Activated CD4-positive, alpha-beta memory T cell treated with anti-CD3 and anti-CD28 coated beads, Interleukin-2, amount 10 ng/mL, durations not matched to agents 7 days and 5 days (primary cell): ENCODE data around the gene CARHSP1. TPM values are rescaled to one million over a fixed set of nuclear protein-coding genes. Genes with fewer than 3 reads are reported as not detected.

ENCODE experiments used
- CTCF ChIA-PET: fragments of 350-600 bp; sonication (Branson Sonifier 250); formaldehyde crosslinking; loops from one replicate; lab custom pipeline; 2021; ENCODE audit warnings: antibody characterized with exemption, inconsistent platforms; lab: Charles Lee
- POLR2A ChIA-PET: fragments of 350-600 bp; sonication (Branson Sonifier 250); formaldehyde crosslinking; loops from one replicate; lab custom pipeline; 2021; ENCODE audit warnings: antibody characterized with exemption; lab: Charles Lee
- DNase-seq: peaks from one replicate; pipeline ENCODE4 v3.0.0-alpha.2; 2020
- H3K27ac Mint-ChIP-seq: one replicate; pipeline ENCODE4 v1.8.0; 2021; ENCODE audit warnings: mild to moderate bottlenecking, mixed read lengths
- H3K27me3 Mint-ChIP-seq: one replicate; pipeline ENCODE4 v1.8.0; 2021; ENCODE audit warnings: mixed read lengths
- H3K36me3 Mint-ChIP-seq: one replicate; pipeline ENCODE4 v1.8.0; 2021; ENCODE audit warnings: low read depth, mixed read lengths
- H3K4me1 Mint-ChIP-seq: one replicate; pipeline ENCODE4 v1.8.0; 2021; ENCODE audit warnings: mixed read lengths
- H3K4me3 Mint-ChIP-seq: one replicate; pipeline ENCODE4 v1.8.0; 2021; ENCODE audit warnings: mild to moderate bottlenecking, mixed read lengths
- H3K9me3 Mint-ChIP-seq: one replicate; pipeline ENCODE4 v1.8.0; 2021; ENCODE audit warnings: mixed read lengths
- total RNA-seq, 2 experiments: library from RNA; stranded (reverse); gene quantifications; one replicate each; pipeline ENCODE4 v1.2.3, GENCODE V29; 2021

The CARHSP1 gene
- total RNA-seq, 2 experiments from 2014 or later: 168 to 179 TPM

- no peak overlapping the region for H3K27ac Mint-ChIP-seq
- peaks cover 59% of the 10 kb centered on the region for H3K36me3 Mint-ChIP-seq
- ChIA-PET POLR2A (interaction anchor here (1.0 to 1.3 kb wide), 2 partner anchors 31 to 37 kb away, joined by 3 to 4 read pairs; partner anchors contain the start of gene CARHSP1), CTCF (interaction anchor here (1.1 kb wide), 1 partner anchor 20 kb away, joined by 3 read pairs; no protein-coding TSS in a partner anchor)
- no peaks in the 10 kb centered on the region for H3K27me3 Mint-ChIP-seq
- H3K9me3 Mint-ChIP-seq: no peaks in the 10 kb centered on the region
- peaks cover 29% of the 10 kb centered on the region for H3K4me1 Mint-ChIP-seq
- H3K4me3 Mint-ChIP-seq: no peak overlapping the region
- no peak for DNase-seq
Observed at GRCh38 chr16:8831450-8831849, 37.4 kb downstream of the CARHSP1 start.

DNA sequence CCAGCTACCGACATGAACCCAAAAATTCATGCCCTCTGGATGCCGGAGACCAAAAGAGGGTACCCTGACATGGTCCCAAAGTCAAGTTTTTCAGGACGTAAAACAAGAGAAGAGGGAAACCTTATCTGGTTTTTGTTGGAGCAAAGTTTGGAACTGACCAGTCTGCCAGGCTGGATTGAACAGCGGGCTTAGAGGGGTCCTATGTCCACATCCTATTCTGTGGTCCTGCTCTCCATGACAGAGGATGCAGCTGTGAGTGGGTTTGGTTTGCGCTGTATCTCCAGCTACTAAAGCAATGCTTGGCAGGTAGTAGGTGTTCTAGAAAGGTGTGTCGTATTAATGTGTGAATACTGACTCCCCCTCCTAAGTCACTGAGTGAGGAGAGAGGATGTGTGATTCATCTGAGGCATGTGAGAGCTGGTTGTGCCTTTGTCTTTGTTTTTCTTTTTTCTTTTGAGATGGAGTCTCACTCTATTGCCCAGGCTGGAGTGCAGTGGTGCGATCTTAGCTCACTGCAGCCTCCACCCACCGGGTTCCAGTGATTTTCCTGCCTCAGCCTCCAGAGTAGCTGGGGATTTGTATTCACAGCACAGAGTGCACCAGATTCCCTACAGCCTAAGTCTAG is 40.2 kb downstream of the CARHSP1 start:
- peaks cover 69% of the 10 kb centered on the region for H3K36me3 Mint-ChIP-seq
- DNase-seq: no peak
- POLR2A ChIA-PET: interaction anchor here (1.1 to 1.4 kb wide), 3 partner anchors 11 to 40 kb away, joined by 3 to 7 read pairs (median 4); partner anchors contain the start of gene CARHSP1
- no peaks in the 10 kb centered on the region for H3K9me3 Mint-ChIP-seq
- no peaks in the 10 kb centered on the region for H3K27me3 Mint-ChIP-seq
- CTCF ChIA-PET: no interaction called here
- H3K4me1 Mint-ChIP-seq: peaks cover 24% of the 10 kb centered on the region
- peak overlapping the region; percentile 28 for H3K27ac Mint-ChIP-seq
- no peak overlapping the region for H3K4me3 Mint-ChIP-seq

- no peak for DNase-seq
- Mint-ChIP-seq H3K36me3 (peaks cover 65% of the 10 kb centered on the region), H3K4me1 (peaks cover 14% of the 10 kb centered on the region), H3K4me3 (no peak overlapping the region), H3K9me3 (no peaks in the 10 kb centered on the region), H3K27me3 (no peaks in the 10 kb centered on the region), H3K27ac (no peak overlapping the region)
- CTCF ChIA-PET: interaction anchor here (1.4 kb wide), 1 partner anchor 110 kb away, joined by 6 read pairs; no protein-coding TSS in a partner anchor
- POLR2A ChIA-PET: interaction anchor here (0.9 to 1.5 kb wide), 4 partner anchors 9 to 43 kb away, joined by 3 to 5 read pairs (median 3); partner anchors contain the start of gene CARHSP1
Observed at GRCh38 chr16:8826278-8826879, 42.4 kb downstream of the CARHSP1 start.

DNA sequence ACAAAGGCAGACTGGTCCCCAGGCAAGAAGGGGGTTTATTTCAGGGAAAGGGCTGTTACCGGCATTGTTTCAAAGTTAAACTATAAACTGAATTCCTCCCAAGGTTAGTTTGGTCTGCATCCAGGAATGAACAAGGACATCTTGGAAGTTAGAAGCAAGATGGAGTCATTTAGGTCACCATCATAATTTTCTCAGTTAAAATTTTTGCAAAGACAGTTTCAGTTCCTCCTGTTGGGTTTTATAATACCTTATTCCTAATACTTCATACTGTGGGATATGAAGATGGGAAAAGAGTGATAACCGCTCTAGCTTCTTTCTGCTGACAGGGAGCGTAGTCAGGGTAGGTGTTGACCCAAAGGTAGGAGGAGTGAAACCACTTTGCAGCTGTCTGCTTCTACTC is 46.4 kb downstream of the CARHSP1 start:
- DNase-seq: no peak
- Mint-ChIP-seq H3K27me3 (no peaks in the 10 kb centered on the region), H3K36me3 (peaks cover 61% of the 10 kb centered on the region), H3K27ac (peak overlapping the region; percentile 9), H3K4me1 (peaks cover 16% of the 10 kb centered on the region), H3K9me3 (no peaks in the 10 kb centered on the region), H3K4me3 (no peak overlapping the region)
- ChIA-PET CTCF (interaction anchor here (0.5 to 1.3 kb wide), 3 partner anchors 13 to 255 kb away, joined by 3 read pairs; no protein-coding TSS in a partner anchor), POLR2A (interaction anchor here (0.9 to 1.4 kb wide), 2 partner anchors 12 to 46 kb away, joined by 5 to 6 read pairs; partner anchors contain the start of gene CARHSP1)

DNA sequence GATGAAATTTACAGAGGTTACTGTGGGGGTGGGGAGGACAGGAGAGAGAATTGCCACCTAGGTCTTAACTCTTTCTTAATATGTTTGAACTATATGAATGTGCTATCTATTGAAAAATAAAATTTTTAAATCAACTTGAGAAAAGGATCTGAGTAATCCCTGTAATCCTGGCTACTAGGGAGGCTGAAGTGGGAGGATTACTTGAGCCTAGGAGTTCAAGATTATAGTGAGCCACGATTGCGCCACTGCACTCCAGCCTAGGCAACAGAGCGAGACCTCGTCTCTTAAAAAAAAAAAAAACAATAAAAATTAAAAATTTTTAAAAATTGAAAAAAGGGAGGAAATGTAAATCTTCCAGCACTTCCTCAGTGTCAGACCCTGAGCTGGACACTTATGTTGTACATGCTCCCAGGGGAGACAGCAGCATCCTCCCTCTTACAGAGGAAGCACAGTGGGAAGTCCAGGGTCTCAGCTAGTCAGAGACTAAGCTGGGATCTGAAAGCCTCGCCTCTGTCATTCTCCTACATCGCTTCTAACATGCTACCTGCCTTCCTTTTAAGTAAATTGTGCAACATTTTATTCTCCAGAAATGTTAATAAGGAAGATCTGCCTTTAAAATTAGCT is 49.3 kb downstream of the CARHSP1 start:
- CTCF ChIA-PET: interaction anchor here (1.5 kb wide), 1 partner anchor 61 kb away, joined by 5 read pairs; no protein-coding TSS in a partner anchor

GRCh38 chr16:8818504-8819270 is 50.1 kb downstream of the CARHSP1 start:
- ChIA-PET CTCF (interaction anchor here (1.5 kb wide), 1 partner anchor 62 kb away, joined by 5 read pairs; no protein-coding TSS in a partner anchor), POLR2A (interaction anchor here (1.4 to 2.8 kb wide), 2 partner anchors 50 kb away, joined by 5 to 37 read pairs; partner anchors contain the start of gene CARHSP1)
- Mint-ChIP-seq H3K27ac (peak overlapping the region; percentile 17), H3K4me3 (no peak overlapping the region), H3K27me3 (no peaks in the 10 kb centered on the region), H3K36me3 (peaks cover 73% of the 10 kb centered on the region), H3K4me1 (peaks cover 40% of the 10 kb centered on the region), H3K9me3 (no peaks in the 10 kb centered on the region)
- no peak for DNase-seq

More for the DNA sequence above, 49.3 kb downstream of the CARHSP1 start:
- DNase-seq: no peak
- no peaks in the 10 kb centered on the region for H3K9me3 Mint-ChIP-seq
- peaks cover 72% of the 10 kb centered on the region for H3K36me3 Mint-ChIP-seq
- H3K4me3 Mint-ChIP-seq: no peak overlapping the region
- H3K4me1 Mint-ChIP-seq: peaks cover 36% of the 10 kb centered on the region
- POLR2A ChIA-PET: interaction anchor here (1.4 to 1.9 kb wide), 2 partner anchors 22 to 49 kb away, joined by 5 read pairs; partner anchors contain the start of genes CARHSP1, PMM2 and TMEM186
- no peaks in the 10 kb centered on the region for H3K27me3 Mint-ChIP-seq
- H3K27ac Mint-ChIP-seq: peak overlapping the region; percentile 17

- peaks cover 47% of the 10 kb centered on the region for H3K4me1 Mint-ChIP-seq
- ChIA-PET CTCF (interaction anchor here (0.5 to 2.1 kb wide), 11 partner anchors 16 to 322 kb away, joined by 3 to 7 read pairs (median 4); partner anchors contain the start of genes CARHSP1, PMM2 and TMEM186), POLR2A (interaction anchor here (0.7 to 2.8 kb wide), 15 partner anchors 8 to 319 kb away, joined by 3 to 37 read pairs (median 4); partner anchors contain the start of genes CARHSP1, PMM2 and TMEM186)
- H3K27me3 Mint-ChIP-seq: no peaks in the 10 kb centered on the region
- no peak overlapping the region for H3K4me3 Mint-ChIP-seq
- H3K9me3 Mint-ChIP-seq: no peaks in the 10 kb centered on the region
- peaks cover 78% of the 10 kb centered on the region for H3K36me3 Mint-ChIP-seq
- peak overlapping the region; percentile 87 for H3K27ac Mint-ChIP-seq
- DNase-seq: no peak
Observed at GRCh38 chr16:8816967-8817655, 51.7 kb downstream of the CARHSP1 start.

DNA sequence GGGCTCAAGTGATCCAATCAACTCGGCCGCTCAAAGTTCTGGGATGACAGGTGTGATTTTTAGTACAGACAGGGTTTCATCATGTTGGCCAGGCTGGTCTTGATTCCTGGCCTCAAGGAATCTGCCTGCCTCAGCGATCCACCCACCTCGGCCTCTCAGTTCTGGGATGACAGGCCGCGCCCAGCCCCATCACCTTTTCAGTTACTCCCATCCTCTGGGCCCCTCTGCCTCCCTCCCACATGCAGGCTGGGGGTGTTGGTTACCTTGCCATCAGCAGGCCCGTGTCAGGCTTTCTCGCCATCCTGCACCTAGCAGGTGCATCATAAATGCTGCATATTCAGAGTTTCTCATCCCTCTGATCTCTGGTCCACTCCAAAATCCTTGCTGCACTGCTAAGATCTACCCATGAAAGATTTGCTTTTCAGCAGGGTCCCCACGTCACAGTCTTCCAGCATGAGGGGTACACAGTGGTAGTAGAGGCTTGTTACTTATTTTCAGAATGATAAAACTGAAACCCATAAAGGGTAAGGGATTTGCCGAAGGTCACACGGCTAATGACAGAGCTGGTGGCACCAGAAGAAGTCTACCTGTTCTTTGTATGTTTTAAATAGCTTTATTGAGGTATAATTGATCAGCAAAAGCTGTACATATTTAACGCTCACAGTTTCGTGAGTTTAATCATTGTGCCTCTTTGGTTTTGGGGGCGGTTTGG is 54.6 kb downstream of the CARHSP1 start:
- POLR2A ChIA-PET: interaction anchor here (0.6 kb wide), 1 partner anchor 16 kb away, joined by 3 read pairs; no protein-coding TSS in a partner anchor
- peaks cover 45% of the 10 kb centered on the region for H3K4me1 Mint-ChIP-seq
- H3K36me3 Mint-ChIP-seq: peaks cover 81% of the 10 kb centered on the region
- no peak for DNase-seq
- no peaks in the 10 kb centered on the region for H3K9me3 Mint-ChIP-seq
- H3K27me3 Mint-ChIP-seq: no peaks in the 10 kb centered on the region
- CTCF ChIA-PET: no interaction called here
- no peak overlapping the region for H3K4me3 Mint-ChIP-seq
- H3K27ac Mint-ChIP-seq: peak overlapping the region; percentile 52

- no peak for DNase-seq
- Mint-ChIP-seq H3K27ac (peak overlapping the region; percentile 44), H3K4me3 (no peak overlapping the region), H3K9me3 (no peaks in the 10 kb centered on the region), H3K4me1 (peaks cover 36% of the 10 kb centered on the region), H3K36me3 (peaks cover 82% of the 10 kb centered on the region), H3K27me3 (no peaks in the 10 kb centered on the region)
- POLR2A ChIA-PET: no interaction called here
- CTCF ChIA-PET: interaction anchor here (1.0 kb wide), 1 partner anchor 124 kb away, joined by 3 read pairs; no protein-coding TSS in a partner anchor
Observed at GRCh38 chr16:8812162-8812843, 56.5 kb downstream of the CARHSP1 start.

GRCh38 chr16:8808613-8809353 is 60.0 kb downstream of the CARHSP1 start:
- POLR2A ChIA-PET: interaction anchor here (1.7 kb wide), 1 partner anchor 11 kb away, joined by 7 read pairs; the partner anchor contains the start of genes PMM2 and TMEM186
- no peak for DNase-seq
- no peaks in the 10 kb centered on the region for H3K27me3 Mint-ChIP-seq
- peaks cover 80% of the 10 kb centered on the region for H3K36me3 Mint-ChIP-seq
- no peak overlapping the region for H3K4me3 Mint-ChIP-seq
- H3K4me1 Mint-ChIP-seq: peaks cover 15% of the 10 kb centered on the region
- no peak overlapping the region for H3K27ac Mint-ChIP-seq
- H3K9me3 Mint-ChIP-seq: no peaks in the 10 kb centered on the region
- CTCF ChIA-PET: interaction anchor here (0.9 to 1.6 kb wide), 2 partner anchors 9 to 12 kb away, joined by 3 read pairs; no protein-coding TSS in a partner anchor
